H1 (cell line): ENCODE measurements around the gene SLC6A17. TPM values are rescaled to one million over a fixed set of nuclear protein-coding genes. Genes with fewer than 3 reads are reported as not detected.

ENCODE experiments used
- CTCF ChIA-PET: fragments of 300-600 bp; sonication (Branson Sonifier 250); formaldehyde crosslinking; loops from one replicate; lab custom pipeline; 2021; ENCODE audit not compliant: partially characterized antibody; lab: Charles Lee
- POLR2A ChIA-PET: fragments of 300-600 bp; sonication (Branson Sonifier 250); formaldehyde crosslinking; loops from one replicate; lab custom pipeline; 2021; ENCODE audit warnings: inconsistent platforms; ENCODE audit not compliant: partially characterized antibody; lab: Charles Lee
- DNase-seq, 2 experiments: peaks; one replicate each; pipeline versions ENCODE4 v3.0.0 to v3.0.0-alpha.2; 2010 to 2022; ENCODE audit warnings: low spot score in 2 of 2, low read depth in 1 of 2, mixed read lengths in 1 of 2
- FAIRE-seq: peaks from 2 replicates; lab custom pipeline; 2011; peaks lifted over from hg19 to GRCh38; lab: Jason Lieb, UNC
- H2AFZ ChIP-seq: 2 replicates; pipeline ENCODE4 v1.8.1; 2012; ENCODE audit warnings: low read length, inconsistent platforms
- H2AK5ac ChIP-seq: 2 replicates; pipeline ENCODE4 v1.6.1; 2013; ENCODE audit warnings: low read depth, low read length
- H2BK120ac ChIP-seq: replicated peaks from 2 replicates; pipeline ENCODE3; 2013; ENCODE audit warnings: low read depth, low read length, inconsistent platforms
- H2BK12ac ChIP-seq: 2 replicates; pipeline ENCODE4 v1.6.1; 2013; ENCODE audit warnings: low read depth, low read length
- H2BK15ac ChIP-seq: 2 replicates; pipeline ENCODE4 v1.6.1; 2013; ENCODE audit warnings: low read length
- H2BK20ac ChIP-seq: 2 replicates; pipeline ENCODE4 v1.6.1; 2013; ENCODE audit warnings: low read length
- H2BK5ac ChIP-seq: 2 replicates; pipeline ENCODE4 v1.6.1; 2013; ENCODE audit warnings: low read depth, low read length
- H3K14ac ChIP-seq: 2 replicates; pipeline ENCODE4 v1.6.1; 2013; ENCODE audit warnings: inconsistent platforms; ENCODE audit not compliant: insufficient read length
- H3K18ac ChIP-seq: 2 replicates; pipeline ENCODE4 v1.6.1; 2013; ENCODE audit warnings: low read length; ENCODE audit errors: extremely low read depth
- H3K23ac ChIP-seq: 2 replicates; pipeline ENCODE4 v1.6.1; 2013; ENCODE audit warnings: inconsistent platforms; ENCODE audit not compliant: insufficient read length
- H3K23me2 ChIP-seq: 2 replicates; pipeline ENCODE4 v1.6.1; 2013; ENCODE audit warnings: low read depth, low read length
- H3K27ac ChIP-seq: 2 replicates; pipeline ENCODE4 v1.6.1; 2011; ENCODE audit warnings: low read depth, low read length, inconsistent platforms
- H3K27me3 ChIP-seq, 4 experiments: replicated peaks in 1 of 4; 1 replicate in 1 of 4; 2 replicates in 3 of 4; pipeline versions ENCODE4 v1.6.1 to v1.8.1; 2011 to 2013; ENCODE audit warnings: low read length in 3 of 4, mild to moderate bottlenecking in 3 of 4, inconsistent platforms in 2 of 4, mixed read lengths in 2 of 4, moderate library complexity in 1 of 4; ENCODE audit not compliant: control insufficient read depth in 3 of 4, insufficient read depth in 3 of 4; ENCODE audit errors: extremely low read depth in 1 of 4
- H3K36me3 ChIP-seq, 4 experiments: 2 replicates each; pipeline versions ENCODE4 v1.6.1 to v1.8.1; 2011 to 2013; ENCODE audit warnings: mild to moderate bottlenecking in 4 of 4, low read length in 3 of 4, moderate library complexity in 2 of 4, control low read depth in 1 of 4, inconsistent platforms in 1 of 4; ENCODE audit not compliant: insufficient read depth in 4 of 4, control insufficient read depth in 2 of 4
- H3K4ac ChIP-seq: replicated peaks from 2 replicates; pipeline ENCODE3; 2013; ENCODE audit warnings: low read length, low read depth, mixed read lengths, inconsistent platforms; ENCODE audit not compliant: insufficient read length
- H3K4me1 ChIP-seq, 4 experiments: replicated peaks in 1 of 4; 1 replicate in 1 of 4; 2 replicates in 3 of 4; pipeline versions ENCODE4 v1.6.1 to v1.8.1; 2011 to 2013; ENCODE audit warnings: low read length in 3 of 4, inconsistent platforms in 2 of 4, mixed read lengths in 1 of 4; ENCODE audit not compliant: insufficient read depth in 4 of 4, control insufficient read depth in 3 of 4
- H3K4me2 ChIP-seq, 2 experiments: 2 replicates each; pipeline versions ENCODE4 v1.6.1 to v1.8.1; 2011 to 2013; ENCODE audit warnings: low read depth in 2 of 2, low read length in 2 of 2, control low read depth in 1 of 2, inconsistent platforms in 1 of 2, mild to moderate bottlenecking in 1 of 2; ENCODE audit not compliant: insufficient read depth in 1 of 2
- H3K4me3 ChIP-seq, 4 experiments: fragments of 200-600, 300-600 bp in 1 of 4; sonication (generic), shearing (Covaris generic), sonication (Bioruptor Twin) in 1 of 4; 2 replicates each; pipeline versions ENCODE4 v1.5.1 to v1.8.1; 2011 to 2016; ENCODE audit warnings: low read length in 4 of 4, low read depth in 3 of 4, control low read depth in 2 of 4, inconsistent platforms in 2 of 4, mild to moderate bottlenecking in 2 of 4, mixed read lengths in 1 of 4, moderate library complexity in 1 of 4; ENCODE audit not compliant: insufficient read depth in 2 of 4; ENCODE audit errors: extremely low read depth in 1 of 4
- H3K56ac ChIP-seq: replicated peaks from 2 replicates; pipeline ENCODE3; 2013; ENCODE audit warnings: low read depth, mild to moderate bottlenecking, mixed read lengths, low read length, inconsistent platforms; ENCODE audit not compliant: insufficient read length
- H3K79me1 ChIP-seq: 2 replicates; pipeline ENCODE4 v1.6.1; 2013; ENCODE audit warnings: low read depth, low read length, control low read depth
- H3K79me2 ChIP-seq, 2 experiments: 2 replicates each; pipeline versions ENCODE4 v1.6.1 to v1.8.1; 2012 to 2013; ENCODE audit warnings: low read length in 2 of 2, mild to moderate bottlenecking in 2 of 2, inconsistent platforms in 1 of 2; ENCODE audit not compliant: insufficient read depth in 2 of 2, control insufficient read depth in 1 of 2
- H3K9ac ChIP-seq, 4 experiments: replicated peaks in 1 of 4; 1 replicate in 1 of 4; 2 replicates in 3 of 4; pipeline versions ENCODE4 v1.6.1 to v1.8.1; 2011 to 2013; ENCODE audit warnings: low read depth in 3 of 4, low read length in 3 of 4, control low read depth in 2 of 4, mild to moderate bottlenecking in 2 of 4, moderate library complexity in 2 of 4, inconsistent platforms in 1 of 4; ENCODE audit errors: extremely low read depth in 1 of 4
- H3K9me3 ChIP-seq, 2 experiments: 2 replicates each; pipeline versions ENCODE4 v1.6.1 to v1.8.1; 2012 to 2013; ENCODE audit warnings: mild to moderate bottlenecking in 2 of 2, moderate library complexity in 2 of 2, control low read depth in 1 of 2, inconsistent platforms in 1 of 2, low read depth in 1 of 2, low read length in 1 of 2, mixed read lengths in 1 of 2; ENCODE audit not compliant: insufficient read depth in 2 of 2
- H4K20me1 ChIP-seq, 2 experiments: replicated peaks in 1 of 2; 2 replicates each; pipeline versions ENCODE3 to v1.8.1; 2011 to 2013; ENCODE audit warnings: inconsistent platforms in 2 of 2, low read length in 2 of 2, mild to moderate bottlenecking in 1 of 2; ENCODE audit not compliant: insufficient read depth in 2 of 2, control insufficient read depth in 1 of 2
- H4K5ac ChIP-seq: 2 replicates; pipeline ENCODE4 v1.6.1; 2013; ENCODE audit warnings: low read length, low read depth, mixed read lengths, inconsistent platforms; ENCODE audit not compliant: insufficient read length
- H4K8ac ChIP-seq: 2 replicates; pipeline ENCODE4 v1.8.0; 2013; ENCODE audit warnings: mild to moderate bottlenecking, moderate library complexity, low read length, inconsistent platforms; ENCODE audit not compliant: insufficient read depth; ENCODE audit errors: extremely low read depth
- H4K91ac ChIP-seq: replicated peaks from 2 replicates; pipeline ENCODE3; 2013; ENCODE audit warnings: low read length, mixed read lengths, inconsistent platforms; ENCODE audit not compliant: insufficient read length
- ATF2 ChIP-seq: IDR thresholded peaks from 2 replicates; pipeline ENCODE4 v1.6.1; 2012; ENCODE audit warnings: low read length, inconsistent platforms
- BRCA1 ChIP-seq: IDR thresholded peaks from 2 replicates; pipeline ENCODE4 v1.6.1; 2012; ENCODE audit warnings: low read depth, low read length, improper control_type of control experiment
- KDM4A ChIP-seq: IDR thresholded peaks from one replicate; pipeline ENCODE4 v1.7.1; 2012; ENCODE audit warnings: low read depth, mild to moderate bottlenecking, moderate library complexity, low read length, inconsistent platforms; ENCODE audit not compliant: severe bottlenecking
- KDM5A ChIP-seq: fragments of 200-600 bp; IDR thresholded peaks from 2 replicates; pipeline ENCODE4 v1.7.1; 2012; ENCODE audit warnings: mild to moderate bottlenecking, low read length, inconsistent platforms, mixed read lengths
- SIN3A ChIP-seq, 2 experiments: IDR thresholded peaks in 1 of 2; conservative IDR thresholded peaks in 1 of 2; 2 replicates each; pipeline ENCODE4 v1.6.1; 2011 to 2012; ENCODE audit warnings: low read length in 2 of 2, improper control_type of control experiment in 1 of 2, low read depth in 1 of 2, mild to moderate bottlenecking in 1 of 2
- SP4 ChIP-seq: IDR thresholded peaks from 2 replicates; pipeline ENCODE4 v1.6.1; 2012; ENCODE audit warnings: low read length, inconsistent platforms
- SRF ChIP-seq: IDR thresholded peaks from 2 replicates; pipeline ENCODE4 v1.6.1; 2011; ENCODE audit warnings: mild to moderate bottlenecking, low read depth, low read length, moderate library complexity
- TAF1 ChIP-seq: IDR thresholded peaks from 2 replicates; pipeline ENCODE4 v1.6.1; 2011; ENCODE audit warnings: mild to moderate bottlenecking, low read depth, low read length
- ZNF274 ChIP-seq: IDR thresholded peaks from 2 replicates; pipeline ENCODE4 v1.7.0; 2012; ENCODE audit warnings: low read length, borderline replicate concordance; ENCODE audit errors: extremely low read depth
- WGBS, 2 experiments: shearing (Covaris generic) in 1 of 2; methylation state at CpG; one replicate each; pipeline versions ENCODE4 v1.1.6 to v1.1.7; 2013 to 2015; ENCODE audit warnings: low lambda C conversion rate in 2 of 2, mixed read lengths in 2 of 2, inconsistent platforms in 1 of 2, low coverage in 1 of 2, missing lambda C conversion rate in 1 of 2; ENCODE audit not compliant: insufficient replicate concordance in 2 of 2, insufficient coverage in 1 of 2, insufficient read length in 1 of 2; ENCODE audit errors: extremely low coverage in 1 of 2, missing lambda C conversion rate in 1 of 2; 5-methylcytosine and 5-hydroxymethylcytosine counted together
- polyA plus RNA-seq, 7 experiments: library from polyadenylated mRNA; depleted of rRNA in 3 of 7; stranded (reverse) in 5 of 7; unstranded in 2 of 7; fragments of >200 nt in 5 of 7; fragments of 200-250 nt in 2 of 7; gene quantifications; 1 replicate in 5 of 7; 2 replicates in 1 of 7; 4 replicates in 1 of 7; pipeline versions ENCODE4 v1.2.1 to v1.2.3, GENCODE V29; 2011 to 2013; ENCODE audit warnings: missing spikeins in 2 of 7, mixed read lengths in 2 of 7
- total RNA-seq: library from RNA; stranded (reverse); fragmentation: NEBNext Ultra II Directional; extraction: Animal tissue kit (Norgen Biotek cat#: 25700); gene quantifications from 2 replicates; pipeline ENCODE4 v1.2.1, GENCODE V29; 2021

SLC6A17 gene
- total and polyA plus RNA-seq, 2 of the 8 experiments (the other 6 are each of a cell fraction or from before 2014, with no cell fraction given) = 0.15 to 0.28 TPM

DNA sequence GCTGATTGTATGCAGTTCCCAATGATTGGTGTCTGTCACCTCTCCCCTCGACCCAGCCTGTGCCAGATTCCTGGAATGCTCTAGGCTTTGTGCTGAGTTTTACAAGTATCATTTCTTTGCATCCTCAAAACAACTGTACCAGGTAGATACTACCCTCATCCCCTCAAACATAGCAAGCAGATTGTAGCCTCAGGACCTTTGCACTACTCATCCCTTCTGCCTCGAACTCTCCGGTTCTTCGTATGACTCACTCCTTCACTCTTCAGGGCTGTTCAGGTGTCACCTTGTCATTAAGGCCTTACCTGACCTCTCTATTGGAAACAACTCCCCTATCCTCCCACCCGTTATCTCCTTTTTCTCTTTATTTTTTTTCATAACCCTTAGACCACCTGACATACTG, 67.8 kb downstream of the SLC6A17 start:
- H3K79me2 ChIP-seq = no peaks in the 10 kb centered on the region
- no peak overlapping the region for H3K14ac ChIP-seq
- no peaks in the 10 kb centered on the region for H3K9me3 ChIP-seq
- no peak overlapping the region for H4K91ac ChIP-seq
- DNase-seq = no peak
- H2AFZ ChIP-seq = no peak overlapping the region
- no peak overlapping the region for H3K4me3 ChIP-seq
- no peaks in the 10 kb centered on the region; the same call in 1 of the 2 replicates for H3K79me1 ChIP-seq
- no peak overlapping the region for H2BK120ac ChIP-seq
- TF ChIP-seq TAF1 (no peak), SRF (no peak), KDM4A (no peak), SIN3A (conservative IDR thresholded peaks at IDR 0.05 in 1 of 2, IDR thresholded peaks at IDR 0.05 in 1 of 2; ENCODE audit: low read depth in 1 of 2, low read length in 2 of 2) (no peak), SP4 (no peak), KDM5A (no peak), ATF2 (no peak), BRCA1 (no peak), ZNF274 (no peak)
- TF ChIP-seq, all 59 proteins: peak for 0
- Histone ChIP-seq H3K23ac (no peak overlapping the region), H3K56ac (no peak overlapping the region), H3K23me2 (no peaks in the 10 kb centered on the region), H4K20me1 (peaks cover 0 to 21% of the 10 kb centered on the region in 2 experiments), H3K4me2 (no peak overlapping the region), H4K5ac (no peak overlapping the region), H3K4ac (no peak overlapping the region), H2AK5ac (no peak overlapping the region), H3K27ac (no peak overlapping the region), H2BK15ac (no peak overlapping the region), H4K8ac (no peak overlapping the region), H3K9ac (no peak overlapping the region), H3K27me3 (no peaks in the 10 kb centered on the region), H3K4me1 (peaks cover 0 to 5% (median 3%) of the 10 kb centered on the region in 4 experiments; a peak in 5 of 7 replicates), H2BK20ac (no peak overlapping the region), H3K36me3 (no peaks in the 10 kb centered on the region), H2BK12ac (no peak overlapping the region), H2BK5ac (no peak overlapping the region), H3K18ac (no peak overlapping the region)
- FAIRE-seq = no peak
- 94 to 100% methylated on average over 1 to 5 of the region's 5 CpGs for WGBS, 2 experiments
- CTCF ChIA-PET = interaction anchor here (0.5 to 19.1 kb wide), 4 partner anchors 30 to 432 kb away, joined by 3 to 1001 read pairs (median 6); no protein-coding TSS in a partner anchor
- POLR2A ChIA-PET = no interaction called here
